ENCODE results near the gene RPS18. TPM values are rescaled to one million over a fixed set of nuclear protein-coding genes. Genes with fewer than 3 reads are reported as not detected.

The RPS18 gene
- total and polyA plus RNA-seq, 2 of the 13 experiments (the other 11 are each of a cell fraction or from before 2014, with no cell fraction given), result 3,896 to 5,806 TPM

DNA sequence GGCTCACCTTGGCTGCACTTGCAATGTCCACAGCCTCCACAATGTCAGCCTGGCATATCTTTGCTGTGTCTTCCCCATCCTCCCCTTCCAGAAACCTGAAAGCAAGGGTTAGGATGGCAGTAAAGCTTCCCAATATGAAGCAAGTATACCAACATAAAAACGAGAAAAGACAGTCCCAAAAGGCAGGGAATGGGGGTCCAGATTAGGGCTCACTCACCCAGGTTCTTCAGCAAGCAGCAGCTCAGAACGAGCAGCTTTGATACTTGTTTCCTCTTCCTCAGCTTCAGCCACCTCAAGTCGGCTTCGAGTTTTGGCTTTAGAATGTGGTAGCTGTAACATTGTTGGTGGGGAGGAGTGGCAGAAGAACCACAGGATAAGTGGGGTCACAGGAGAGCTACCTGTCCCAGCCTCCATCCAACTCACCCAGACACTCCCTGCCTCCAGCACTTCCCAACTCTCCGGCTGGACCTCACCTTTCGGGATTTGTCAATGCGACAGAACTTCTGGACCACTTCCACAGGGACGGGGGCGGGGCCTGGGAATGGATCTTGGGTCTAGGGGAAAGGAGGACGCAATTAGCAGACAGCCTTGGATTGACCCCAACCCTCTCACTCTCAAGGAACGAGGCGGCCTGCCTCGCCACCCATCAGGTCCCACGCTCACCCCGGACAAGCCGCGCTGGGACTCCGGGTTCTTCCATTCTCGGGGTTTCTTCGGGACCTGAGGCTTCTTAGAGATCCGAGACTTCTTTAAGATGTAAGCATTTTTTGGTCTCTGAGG, 16.5 kb downstream of the RPS18 start (continued):
- TF ChIP-seq ZNF776 (CRISPR knock-in tag; IDR thresholded peaks at IDR 0.05) (no peak), RAD51 (IDR thresholded peaks at IDR 0.05; ENCODE audit: borderline replicate concordance) (no peak), ZNF543 (CRISPR knock-in tag; IDR thresholded peaks at IDR 0.05) (no peak), ZFP41 (CRISPR knock-in tag; IDR thresholded peaks at IDR 0.05; ENCODE audit: borderline replicate concordance) (no peak), ZKSCAN8 (CRISPR knock-in tag; IDR thresholded peaks at IDR 0.05; ENCODE audit: borderline replicate concordance) (no peak), MTF1 (CRISPR knock-in tag; IDR thresholded peaks at IDR 0.05) (no peak), RCOR2 (CRISPR knock-in tag; IDR thresholded peaks at IDR 0.05) (no peak), CC2D1A (CRISPR knock-in tag; IDR thresholded peaks at IDR 0.05) (no peak), IRX3 (CRISPR knock-in tag; IDR thresholded peaks at IDR 0.05; ENCODE audit: borderline replicate concordance, low read depth) (no peak), EP300 (IDR thresholded peaks at IDR 0.05; ENCODE audit: low read depth in 2 of 2, low read length in 2 of 2) (no peak), EP300 (CRISPR knock-in tag; IDR thresholded peaks at IDR 0.05; ENCODE audit: borderline replicate concordance) (no peak), RORA (CRISPR knock-in tag; IDR thresholded peaks at IDR 0.05) (no peak), ZBTB3 (CRISPR knock-in tag; IDR thresholded peaks at IDR 0.05; ENCODE audit: borderline replicate concordance, low read depth) (no peak), SETDB1 (CRISPR knock-in tag; IDR thresholded peaks at IDR 0.05; ENCODE audit: borderline replicate concordance) (no peak)
- TF ChIP-seq, protein P1, sequence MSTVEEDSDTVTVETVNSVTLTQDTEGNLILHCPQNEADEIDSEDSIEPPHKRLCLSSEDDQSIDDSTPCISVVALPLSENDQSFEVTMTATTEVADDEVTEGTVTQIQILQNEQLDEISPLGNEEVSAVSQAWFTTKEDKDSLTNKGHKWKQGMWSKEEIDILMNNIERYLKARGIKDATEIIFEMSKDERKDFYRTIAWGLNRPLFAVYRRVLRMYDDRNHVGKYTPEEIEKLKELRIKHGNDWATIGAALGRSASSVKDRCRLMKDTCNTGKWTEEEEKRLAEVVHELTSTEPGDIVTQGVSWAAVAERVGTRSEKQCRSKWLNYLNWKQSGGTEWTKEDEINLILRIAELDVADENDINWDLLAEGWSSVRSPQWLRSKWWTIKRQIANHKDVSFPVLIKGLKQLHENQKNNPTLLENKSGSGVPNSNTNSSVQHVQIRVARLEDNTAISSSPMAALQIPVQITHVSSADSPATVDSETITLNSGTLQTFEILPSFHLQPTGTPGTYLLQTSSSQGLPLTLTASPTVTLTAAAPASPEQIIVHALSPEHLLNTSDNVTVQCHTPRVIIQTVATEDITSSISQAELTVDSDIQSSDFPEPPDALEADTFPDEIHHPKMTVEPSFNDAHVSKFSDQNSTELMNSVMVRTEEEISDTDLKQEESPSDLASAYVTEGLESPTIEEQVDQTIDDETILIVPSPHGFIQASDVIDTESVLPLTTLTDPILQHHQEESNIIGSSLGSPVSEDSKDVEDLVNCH (CRISPR knock-in tag; IDR thresholded peaks at IDR 0.05), result no peak
- TF ChIP-seq, protein P2, sequence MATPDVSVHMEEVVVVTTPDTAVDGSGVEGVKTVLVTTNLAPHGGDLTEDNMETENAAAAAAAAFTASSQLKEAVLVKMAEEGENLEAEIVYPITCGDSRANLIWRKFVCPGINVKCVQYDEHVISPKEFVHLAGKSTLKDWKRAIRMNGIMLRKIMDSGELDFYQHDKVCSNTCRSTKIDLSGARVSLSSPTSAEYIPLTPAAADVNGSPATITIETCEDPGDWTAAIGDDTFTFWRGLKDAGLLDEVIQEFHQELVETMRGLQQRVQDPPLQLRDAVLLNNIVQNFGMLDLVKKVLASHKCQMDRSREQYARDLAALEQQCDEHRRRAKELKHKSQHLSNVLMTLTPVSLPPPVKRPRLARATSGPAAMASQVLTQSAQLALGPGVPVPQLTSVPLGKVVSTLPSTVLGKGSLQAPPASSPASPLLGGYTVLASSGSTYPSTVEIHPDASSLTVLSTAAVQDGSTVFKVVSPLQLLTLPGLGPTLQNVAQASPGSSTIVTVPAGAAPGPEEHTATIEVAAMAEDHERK (CRISPR knock-in tag; IDR thresholded peaks at IDR 0.05; ENCODE audit: low read depth), result no peak
- TF ChIP-seq, protein P3, sequence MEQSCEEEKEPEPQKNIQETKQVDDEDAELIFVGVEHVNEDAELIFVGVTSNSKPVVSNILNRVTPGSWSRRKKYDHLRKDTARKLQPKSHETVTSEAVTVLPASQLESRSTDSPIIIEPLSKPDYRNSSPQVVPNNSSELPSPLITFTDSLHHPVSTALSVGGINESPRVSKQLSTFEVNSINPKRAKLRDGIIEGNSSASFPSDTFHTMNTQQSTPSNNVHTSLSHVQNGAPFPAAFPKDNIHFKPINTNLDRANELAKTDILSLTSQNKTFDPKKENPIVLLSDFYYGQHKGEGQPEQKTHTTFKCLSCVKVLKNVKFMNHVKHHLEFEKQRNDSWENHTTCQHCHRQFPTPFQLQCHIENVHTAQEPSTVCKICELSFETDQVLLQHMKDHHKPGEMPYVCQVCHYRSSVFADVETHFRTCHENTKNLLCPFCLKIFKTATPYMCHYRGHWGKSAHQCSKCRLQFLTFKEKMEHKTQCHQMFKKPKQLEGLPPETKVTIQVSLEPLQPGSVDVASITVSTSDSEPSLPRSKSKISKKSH (CRISPR knock-in tag; IDR thresholded peaks at IDR 0.05; ENCODE audit: borderline replicate concordance), result 0 out of 2 replicates have a peak, but pooled peaks have one; percentile 17
- TF ChIP-seq, protein P4, sequence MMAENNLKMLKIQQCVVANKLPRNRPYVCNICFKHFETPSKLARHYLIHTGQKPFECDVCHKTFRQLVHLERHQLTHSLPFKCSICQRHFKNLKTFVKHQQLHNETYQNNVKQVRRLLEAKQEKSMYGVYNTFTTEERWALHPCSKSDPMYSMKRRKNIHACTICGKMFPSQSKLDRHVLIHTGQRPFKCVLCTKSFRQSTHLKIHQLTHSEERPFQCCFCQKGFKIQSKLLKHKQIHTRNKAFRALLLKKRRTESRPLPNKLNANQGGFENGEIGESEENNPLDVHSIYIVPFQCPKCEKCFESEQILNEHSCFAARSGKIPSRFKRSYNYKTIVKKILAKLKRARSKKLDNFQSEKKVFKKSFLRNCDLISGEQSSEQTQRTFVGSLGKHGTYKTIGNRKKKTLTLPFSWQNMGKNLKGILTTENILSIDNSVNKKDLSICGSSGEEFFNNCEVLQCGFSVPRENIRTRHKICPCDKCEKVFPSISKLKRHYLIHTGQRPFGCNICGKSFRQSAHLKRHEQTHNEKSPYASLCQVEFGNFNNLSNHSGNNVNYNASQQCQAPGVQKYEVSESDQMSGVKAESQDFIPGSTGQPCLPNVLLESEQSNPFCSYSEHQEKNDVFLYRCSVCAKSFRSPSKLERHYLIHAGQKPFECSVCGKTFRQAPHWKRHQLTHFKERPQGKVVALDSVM (CRISPR knock-in tag; IDR thresholded peaks at IDR 0.05), result no peak
- TF ChIP-seq, protein P5, sequence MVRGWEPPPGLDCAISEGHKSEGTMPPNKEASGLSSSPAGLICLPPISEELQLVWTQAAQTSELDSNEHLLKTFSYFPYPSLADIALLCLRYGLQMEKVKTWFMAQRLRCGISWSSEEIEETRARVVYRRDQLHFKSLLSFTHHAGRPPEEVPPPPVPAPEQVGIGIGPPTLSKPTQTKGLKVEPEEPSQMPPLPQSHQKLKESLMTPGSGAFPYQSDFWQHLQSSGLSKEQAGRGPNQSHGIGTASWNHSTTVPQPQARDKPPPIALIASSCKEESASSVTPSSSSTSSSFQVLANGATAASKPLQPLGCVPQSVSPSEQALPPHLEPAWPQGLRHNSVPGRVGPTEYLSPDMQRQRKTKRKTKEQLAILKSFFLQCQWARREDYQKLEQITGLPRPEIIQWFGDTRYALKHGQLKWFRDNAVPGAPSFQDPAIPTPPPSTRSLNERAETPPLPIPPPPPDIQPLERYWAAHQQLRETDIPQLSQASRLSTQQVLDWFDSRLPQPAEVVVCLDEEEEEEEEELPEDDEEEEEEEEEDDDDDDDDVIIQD (CRISPR knock-in tag; IDR thresholded peaks at IDR 0.05; ENCODE audit: low read depth), result no peak

Data from HepG2 (cell line).